ENCODE measurements around the gene COL9A3. TPM values are rescaled to one million over a fixed set of nuclear protein-coding genes. Genes with fewer than 3 reads are reported as not detected.
A peak's percentile ranks its signal among the peaks of the same experiment; 100 is the strongest.

Gene COL9A3
- total RNA-seq, 1 donor from 2014 or later, result 1.8 TPM

GRCh38 chr20:62882426-62882825 is 65.6 kb downstream of the COL9A3 start:
- Mint-ChIP-seq H3K36me3 (ENCODE audit: low read depth, unreplicated experiment) (peaks cover 23% of the 10 kb centered on the region), H3K27ac (ENCODE audit: unreplicated experiment) (peak overlapping the region; percentile 57), H3K4me1 (ENCODE audit: unreplicated experiment) (peaks cover 10% of the 10 kb centered on the region), H3K9me3 (ENCODE audit: unreplicated experiment) (no peaks in the 10 kb centered on the region), H3K27me3 (ENCODE audit: unreplicated experiment) (no peaks in the 10 kb centered on the region), H3K4me3 (ENCODE audit: unreplicated experiment) (no peak overlapping the region)
- no peak for DNase-seq (ENCODE audit: low spot score)
- TF ChIP-seq CTCF (IDR thresholded peaks at IDR 0.05; ENCODE audit: unreplicated experiment), result no peak

GRCh38 chr20:62884556-62884955 is 67.7 kb downstream of the COL9A3 start:
- H3K27ac Mint-ChIP-seq (ENCODE audit: unreplicated experiment), result no peak overlapping the region
- no peak for DNase-seq (ENCODE audit: low spot score)

DNA sequence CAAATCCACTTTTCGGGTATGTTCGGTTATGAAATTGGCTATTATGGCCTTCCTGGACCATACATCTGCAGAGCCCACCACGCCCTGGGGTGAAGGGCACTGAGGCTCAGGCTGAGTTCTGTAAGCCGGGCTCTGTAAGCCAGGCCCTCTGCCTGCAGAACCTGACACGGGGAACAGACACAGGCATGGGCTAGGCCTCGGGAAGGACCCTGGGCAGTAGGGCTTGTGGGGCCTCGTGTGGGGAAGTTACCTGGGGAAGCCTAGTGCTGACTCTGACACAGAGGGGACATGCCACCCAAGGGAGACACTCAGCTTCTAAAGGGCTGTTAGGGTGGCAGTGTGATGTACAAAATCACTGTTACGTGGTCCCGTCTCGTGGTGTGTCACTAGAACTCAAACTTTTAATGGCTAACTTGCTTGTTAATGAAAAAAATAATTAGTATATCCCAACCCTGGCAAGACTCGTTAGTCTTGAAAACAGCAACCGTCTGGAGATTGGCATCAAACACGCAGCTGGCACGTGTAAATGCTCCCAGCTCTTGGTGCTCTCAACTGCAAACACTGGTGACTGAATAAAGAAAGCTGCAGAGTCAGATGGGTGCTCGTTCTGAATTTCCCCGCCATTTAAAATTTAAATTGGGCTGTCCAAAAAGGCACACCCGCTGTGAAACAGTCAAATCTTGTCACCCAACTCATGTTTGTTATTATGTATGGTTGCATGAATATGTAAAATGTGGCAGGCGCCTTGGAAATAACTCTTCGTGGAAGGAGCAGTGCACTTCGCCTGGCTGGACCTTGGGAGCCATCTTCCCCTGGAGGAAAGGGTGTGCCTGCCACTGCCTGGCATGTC is 68.4 kb downstream of the COL9A3 start:
- H3K4me1 Mint-ChIP-seq (ENCODE audit: unreplicated experiment), result no peaks in the 10 kb centered on the region
- peaks cover 30% of the 10 kb centered on the region for H3K36me3 Mint-ChIP-seq (ENCODE audit: low read depth, unreplicated experiment)
- no peak overlapping the region for H3K27ac Mint-ChIP-seq (ENCODE audit: unreplicated experiment)
- no peaks in the 10 kb centered on the region for H3K9me3 Mint-ChIP-seq (ENCODE audit: unreplicated experiment)
- H3K4me3 Mint-ChIP-seq (ENCODE audit: unreplicated experiment), result no peak overlapping the region
- peaks cover 3% of the 10 kb centered on the region for H3K27me3 Mint-ChIP-seq (ENCODE audit: unreplicated experiment)
- DNase-seq (ENCODE audit: low spot score), result no peak
- TF ChIP-seq CTCF (IDR thresholded peaks at IDR 0.05; ENCODE audit: unreplicated experiment), result no peak

More at GRCh38 chr20:62884556-62884955, 67.7 kb downstream of the COL9A3 start:
- Mint-ChIP-seq H3K27me3 (ENCODE audit: unreplicated experiment) (peaks cover 3% of the 10 kb centered on the region), H3K36me3 (ENCODE audit: low read depth, unreplicated experiment) (peaks cover 27% of the 10 kb centered on the region), H3K4me3 (ENCODE audit: unreplicated experiment) (no peak overlapping the region), H3K4me1 (ENCODE audit: unreplicated experiment) (no peaks in the 10 kb centered on the region), H3K9me3 (ENCODE audit: unreplicated experiment) (no peaks in the 10 kb centered on the region)
- TF ChIP-seq CTCF (IDR thresholded peaks at IDR 0.05; ENCODE audit: unreplicated experiment), result no peak

GRCh38 chr20:62885896-62886708 is 69.3 kb downstream of the COL9A3 start:
- Mint-ChIP-seq H3K27ac (ENCODE audit: unreplicated experiment) (no peak overlapping the region), H3K27me3 (ENCODE audit: unreplicated experiment) (peaks cover 3% of the 10 kb centered on the region), H3K36me3 (ENCODE audit: low read depth, unreplicated experiment) (peaks cover 38% of the 10 kb centered on the region), H3K9me3 (ENCODE audit: unreplicated experiment) (no peaks in the 10 kb centered on the region), H3K4me1 (ENCODE audit: unreplicated experiment) (peaks cover 5% of the 10 kb centered on the region), H3K4me3 (ENCODE audit: unreplicated experiment) (no peak overlapping the region)
- DNase-seq (ENCODE audit: low spot score), result no peak
- no peak for TF ChIP-seq CTCF (IDR thresholded peaks at IDR 0.05; ENCODE audit: unreplicated experiment)

GRCh38 chr20:62886709-62887058 is 69.8 kb downstream of the COL9A3 start:
- peaks cover 11% of the 10 kb centered on the region for H3K4me1 Mint-ChIP-seq (ENCODE audit: unreplicated experiment)
- no peak for TF ChIP-seq CTCF (IDR thresholded peaks at IDR 0.05; ENCODE audit: unreplicated experiment)
- peaks cover 3% of the 10 kb centered on the region for H3K27me3 Mint-ChIP-seq (ENCODE audit: unreplicated experiment)
- H3K27ac Mint-ChIP-seq (ENCODE audit: unreplicated experiment), result no peak overlapping the region
- H3K9me3 Mint-ChIP-seq (ENCODE audit: unreplicated experiment), result no peaks in the 10 kb centered on the region
- DNase-seq (ENCODE audit: low spot score), result no peak
- no peak overlapping the region for H3K4me3 Mint-ChIP-seq (ENCODE audit: unreplicated experiment)
- peaks cover 39% of the 10 kb centered on the region for H3K36me3 Mint-ChIP-seq (ENCODE audit: low read depth, unreplicated experiment)

All from endothelial cell (in vitro differentiated cells).